Stimulated activated naive CD8-positive, alpha-beta T cell treated with anti-CD3 and anti-CD28 coated beads, Interleukin-15, Interleukin-2, amounts not matched to agents 100 U/mL and 50 U/mL, for 24 hours (primary cell): ENCODE results near the gene HAPSTR1.

Experiments used
- ATAC-seq: fragments of 150-1000 bp; cut with Tn5 transposase; one replicate; pipeline ENCODE4 v1.10.0; 2021
- DNase-seq: peaks from one replicate; pipeline ENCODE4 v3.0.0; 2021

HAPSTR1 gene

DNA sequence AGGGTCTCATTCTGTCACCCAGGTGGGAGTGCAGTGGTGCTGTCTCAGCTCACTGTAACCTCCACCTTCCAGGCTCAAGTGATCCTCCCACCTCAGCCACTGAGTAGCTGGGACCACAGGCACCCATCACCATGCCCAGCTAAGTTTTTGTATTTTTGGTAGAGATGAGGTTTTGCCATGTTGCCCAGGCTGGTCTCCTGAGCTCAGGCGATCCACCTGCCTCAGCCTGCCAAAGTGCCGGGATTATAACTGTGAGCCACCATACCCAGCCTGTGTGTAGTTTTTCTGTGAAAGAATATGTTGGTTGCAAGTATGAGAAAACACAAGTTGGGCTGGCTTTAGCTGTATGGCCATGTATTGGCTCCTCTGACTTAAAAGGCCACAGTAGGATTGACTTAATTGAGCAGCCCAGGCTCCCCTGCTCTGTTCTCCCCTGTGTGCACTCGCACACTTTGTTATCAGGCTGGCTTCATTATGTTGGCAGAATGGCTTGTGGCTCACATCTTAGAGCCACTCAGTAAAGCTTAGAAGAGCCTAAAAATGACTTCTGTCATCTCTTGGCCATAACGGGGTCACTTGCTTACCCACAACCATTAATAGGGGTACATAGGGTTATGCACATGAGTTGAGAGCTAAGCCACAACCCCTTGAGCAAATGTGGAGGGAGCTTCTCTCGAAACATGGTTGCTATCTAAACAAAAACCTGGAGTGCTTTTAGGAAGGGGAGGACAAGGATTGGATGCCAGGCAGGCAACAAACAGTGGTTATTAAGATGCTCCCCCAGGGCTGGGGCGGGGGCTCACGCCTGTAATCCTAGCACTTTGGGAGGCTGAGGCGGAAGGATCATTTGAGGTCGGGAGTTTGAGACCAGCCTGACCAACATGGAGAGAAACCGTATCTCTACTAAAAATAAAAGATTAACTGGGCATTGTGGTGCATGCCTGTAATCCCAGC, 6.1 kb downstream of the HAPSTR1 start:
- ATAC-seq (no peak), DNase-seq (no peak)

DNA sequence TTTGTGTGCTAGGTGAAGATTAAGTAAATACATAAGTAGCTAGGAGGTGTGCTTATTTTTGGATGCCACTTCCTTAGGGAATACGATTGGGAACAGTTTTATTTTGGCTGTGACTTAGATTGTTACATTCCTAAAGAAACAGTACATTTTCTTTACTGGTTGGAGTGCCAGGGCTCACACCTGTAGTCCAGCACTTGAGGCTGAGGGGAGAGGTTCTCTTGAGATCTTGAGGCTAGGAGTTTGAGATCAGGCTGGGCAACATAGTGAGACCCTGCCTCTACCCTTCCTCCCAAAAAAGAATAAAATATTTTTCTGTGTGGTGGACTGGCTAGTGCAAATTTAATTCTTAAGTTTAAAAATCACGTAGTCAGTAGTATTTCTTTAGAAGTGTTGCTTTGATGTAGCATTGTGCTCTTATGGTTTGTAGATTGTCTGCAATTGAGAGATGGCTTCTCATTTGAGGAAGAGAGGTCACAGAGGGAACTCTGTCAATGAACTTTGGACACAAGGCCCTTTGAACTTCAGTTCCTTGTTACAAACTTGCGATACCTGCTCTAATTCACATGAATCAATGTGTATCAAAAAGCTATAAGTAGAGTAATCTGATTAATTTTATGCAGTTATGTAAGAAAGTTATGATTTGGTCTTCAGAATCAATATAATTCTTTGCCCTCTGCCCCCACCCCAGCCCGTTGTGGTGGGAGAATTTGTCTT, 7.1 kb downstream of the HAPSTR1 start:
- ATAC-seq (no peak), DNase-seq (no peak)

DNA sequence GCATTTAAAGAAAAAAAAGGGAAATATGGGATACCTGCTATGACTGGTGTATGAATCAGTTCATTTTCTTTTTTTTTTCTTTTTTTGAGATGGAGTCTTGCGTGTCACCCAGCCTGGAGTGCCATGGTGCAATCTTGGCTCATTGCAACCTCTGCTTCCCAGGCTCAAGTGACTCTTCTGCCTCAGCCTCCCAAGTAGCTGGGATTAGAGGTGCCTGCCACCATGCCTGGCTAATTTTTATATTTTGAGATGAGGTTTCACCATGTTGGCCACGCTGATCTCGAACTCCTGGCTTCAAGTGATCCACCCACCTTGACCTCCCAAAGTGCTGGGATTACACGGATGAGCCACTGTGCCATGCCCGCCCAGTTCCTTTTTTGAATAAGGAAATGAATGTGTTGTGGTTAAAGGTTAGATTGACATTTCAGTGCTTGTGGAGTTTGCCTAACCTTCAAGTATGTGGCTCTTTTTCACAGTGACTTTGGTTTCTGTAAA, 7.7 kb downstream of the HAPSTR1 start:
- DNase-seq (peak; percentile 42), ATAC-seq (peak; percentile 66)

DNA sequence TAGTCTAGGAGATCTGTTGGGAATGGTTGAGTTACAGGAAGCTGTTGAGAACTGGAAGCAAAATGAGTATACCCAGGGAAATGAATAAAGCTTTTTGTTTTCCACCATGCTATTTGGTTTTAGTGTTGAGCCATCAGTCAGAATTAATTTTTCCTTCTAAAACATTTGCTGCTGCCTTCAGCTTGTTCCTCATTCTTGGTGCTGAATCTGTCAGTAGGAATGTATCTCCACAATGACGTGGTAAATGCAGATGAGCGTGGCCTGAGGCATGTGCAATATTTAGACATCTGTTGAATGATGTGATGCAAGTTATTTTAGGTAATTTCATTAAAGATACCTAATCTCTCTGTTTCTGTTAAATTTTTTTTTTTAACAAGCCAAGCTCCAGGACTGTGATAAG, 10.9 kb downstream of the HAPSTR1 start:
- no peak for DNase-seq
- no peak for ATAC-seq

DNA sequence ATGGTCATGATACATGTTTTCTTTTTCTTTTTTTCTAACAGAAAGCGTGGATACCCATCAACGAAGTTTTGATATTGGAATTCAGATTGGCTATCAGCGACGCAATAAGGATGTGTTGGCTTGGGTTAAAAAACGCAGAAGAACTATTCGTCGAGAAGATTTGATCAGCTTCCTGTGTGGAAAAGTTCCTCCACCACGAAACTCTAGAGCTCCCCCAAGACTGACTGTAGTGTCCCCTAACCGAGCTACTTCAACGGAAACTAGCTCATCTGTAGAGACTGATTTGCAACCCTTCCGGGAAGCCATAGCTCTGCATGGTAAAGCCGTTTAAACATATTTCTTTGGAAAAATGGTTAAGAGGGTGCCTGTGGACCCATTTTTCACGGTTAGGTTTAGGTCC, 11.5 kb downstream of the HAPSTR1 start:
- peak; percentile 71 for ATAC-seq
- no peak for DNase-seq

DNA sequence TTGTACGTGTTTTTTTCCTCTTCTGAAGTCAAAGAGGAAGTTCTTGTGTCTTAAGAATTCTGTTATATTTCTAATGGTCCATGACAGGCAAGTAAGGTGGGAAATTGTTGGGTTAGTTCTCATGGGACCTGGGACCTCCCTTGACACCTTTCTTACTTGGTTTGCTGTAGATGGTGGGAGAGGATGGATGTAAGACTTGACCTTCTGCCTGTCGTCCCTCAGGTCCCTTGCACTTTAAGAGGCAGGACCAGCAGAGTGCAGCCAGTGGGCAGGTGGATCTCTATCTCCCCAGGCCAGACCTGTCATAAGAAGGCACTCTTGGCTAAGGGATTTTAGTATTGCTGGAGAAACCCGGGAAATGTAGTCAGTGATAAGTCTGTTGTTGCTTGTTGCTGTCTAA, 12.1 kb downstream of the HAPSTR1 start:
- no peak for ATAC-seq
- no peak for DNase-seq

DNA sequence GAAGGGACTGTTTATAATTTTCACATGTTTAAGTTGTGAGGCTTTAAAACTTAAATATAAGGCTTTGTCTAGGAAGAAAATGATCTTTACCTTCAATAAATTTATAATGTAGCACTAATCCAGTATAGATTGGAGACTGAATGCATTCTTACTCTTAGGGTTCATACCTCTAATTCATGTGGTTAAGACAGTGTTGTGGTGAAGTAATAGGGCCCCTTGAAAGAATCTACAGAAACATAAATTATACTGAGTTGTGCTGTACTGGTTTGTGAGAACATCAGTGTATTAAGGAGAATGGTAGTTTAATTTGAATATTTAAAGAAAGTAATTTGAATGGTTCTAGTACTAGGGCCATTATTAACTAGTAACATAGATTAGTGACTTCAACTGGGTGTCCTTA, 13.7 kb downstream of the HAPSTR1 start:
- DNase-seq = no peak
- ATAC-seq = no peak

DNA sequence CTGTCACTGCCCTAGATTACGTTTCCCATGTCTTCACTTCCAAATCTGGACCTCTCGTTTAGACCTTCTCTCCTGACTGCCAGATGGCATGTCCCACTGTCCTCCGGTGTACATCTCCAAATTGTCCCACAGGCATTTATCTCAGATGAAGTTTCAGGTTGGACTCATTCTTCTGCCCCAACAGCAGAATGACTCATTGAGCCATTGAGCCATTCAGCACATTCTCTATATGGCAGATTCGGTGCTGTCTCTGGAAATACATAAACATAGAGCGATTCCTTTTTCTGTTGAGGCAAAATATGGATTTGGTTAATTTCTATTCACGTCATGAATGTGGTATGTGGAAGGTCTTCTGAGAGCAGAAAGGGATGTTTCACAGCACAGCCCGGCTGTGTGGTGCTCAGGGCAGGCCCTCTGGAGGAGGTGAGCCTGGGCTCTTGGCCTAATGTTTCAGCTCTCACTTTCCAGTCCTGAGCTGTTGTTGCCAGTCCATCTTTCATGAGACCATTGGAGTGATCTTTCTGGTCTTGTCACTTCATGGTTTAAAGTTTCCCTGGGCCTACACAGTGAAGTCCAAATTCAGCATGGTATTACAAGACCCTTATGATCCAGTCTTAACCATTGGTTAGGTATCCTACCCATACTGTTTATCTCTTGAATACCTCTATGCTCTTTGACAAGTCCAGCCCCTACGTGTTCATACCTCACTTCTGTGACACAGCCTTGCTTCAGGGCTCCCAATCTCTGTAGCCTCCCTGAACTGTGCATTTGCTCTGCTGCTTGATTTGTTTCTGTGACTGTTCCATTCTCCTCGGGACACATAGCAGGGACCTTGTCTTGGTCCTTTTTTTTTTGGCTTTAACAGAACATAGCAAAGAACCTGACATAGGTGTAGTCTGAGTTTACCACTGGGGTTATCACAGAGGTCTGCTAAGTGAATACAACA, 15.9 kb downstream of the HAPSTR1 start:
- ATAC-seq = peak; percentile 5

DNA sequence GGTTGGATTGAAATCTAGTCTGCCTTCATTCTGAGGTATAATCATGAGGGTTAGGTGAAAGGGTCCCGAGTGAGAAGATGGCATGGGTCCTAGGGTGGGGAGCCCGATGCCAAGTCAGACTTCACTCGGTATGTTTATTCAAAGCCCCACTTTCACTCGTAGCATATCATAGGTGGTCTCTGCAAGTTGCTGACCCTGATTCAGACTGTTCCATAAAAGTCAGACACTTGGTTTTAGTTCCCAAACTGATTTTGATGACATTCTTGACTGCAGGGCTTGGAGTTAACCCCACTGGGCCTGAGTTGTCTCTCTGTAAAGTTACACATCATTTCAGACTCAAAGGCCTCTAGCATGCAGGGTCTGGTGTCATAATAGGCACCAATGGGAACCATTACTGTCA, 17.8 kb downstream of the HAPSTR1 start:
- ATAC-seq (no peak), DNase-seq (no peak)

More for the DNA sequence above, 15.9 kb downstream of the HAPSTR1 start:
- DNase-seq = no peak

DNA sequence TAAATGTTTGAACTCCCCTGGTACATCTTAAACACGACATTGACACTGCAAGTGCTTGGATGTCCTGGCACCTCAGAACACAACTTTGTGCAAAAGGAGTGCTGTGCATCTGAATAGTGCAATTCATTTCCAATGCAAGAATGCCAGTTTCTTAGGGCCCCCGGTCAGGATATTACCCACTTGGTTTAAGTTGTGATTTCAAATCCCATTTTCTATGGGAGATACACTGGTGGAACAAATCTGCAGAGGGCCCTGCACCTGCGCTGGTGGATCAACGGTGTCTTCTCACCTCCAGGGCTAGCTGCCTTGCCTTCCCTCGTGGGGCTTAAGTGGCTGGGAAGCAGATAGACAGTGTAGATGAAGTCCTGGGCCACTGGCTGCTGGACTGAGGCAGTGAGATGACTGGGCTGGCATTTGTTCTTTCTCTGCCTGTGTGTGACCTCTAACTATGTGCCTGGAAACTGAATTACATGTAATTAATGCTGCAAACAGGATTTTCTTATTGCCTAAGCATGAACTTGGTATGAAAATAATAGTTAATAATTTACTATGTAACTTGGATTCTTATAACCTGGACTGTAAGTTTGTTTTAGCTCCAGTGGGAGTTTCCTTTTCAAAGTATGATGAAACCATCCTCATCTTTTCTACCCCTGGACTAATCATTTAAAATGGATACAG, 20.9 kb downstream of the HAPSTR1 start:
- DNase-seq (no peak), ATAC-seq (no peak)

DNA sequence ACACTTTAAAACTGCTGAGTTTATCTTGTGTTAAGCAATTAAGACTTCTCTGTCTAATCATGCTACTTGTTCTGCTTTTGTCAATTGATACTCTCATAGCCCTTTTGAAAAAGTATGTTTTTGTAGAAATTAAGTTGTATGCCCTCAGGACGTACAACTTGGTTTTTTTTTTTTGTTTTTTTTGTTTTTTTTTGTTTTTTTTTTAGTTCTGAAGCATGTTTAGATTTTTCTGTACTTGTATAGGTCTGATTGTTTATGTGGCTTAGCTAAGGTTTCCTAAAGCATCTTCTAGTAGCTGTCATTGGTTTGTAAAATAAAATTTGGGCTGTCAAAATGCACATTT, 21.4 kb downstream of the HAPSTR1 start:
- ATAC-seq (no peak), DNase-seq (no peak)

DNA sequence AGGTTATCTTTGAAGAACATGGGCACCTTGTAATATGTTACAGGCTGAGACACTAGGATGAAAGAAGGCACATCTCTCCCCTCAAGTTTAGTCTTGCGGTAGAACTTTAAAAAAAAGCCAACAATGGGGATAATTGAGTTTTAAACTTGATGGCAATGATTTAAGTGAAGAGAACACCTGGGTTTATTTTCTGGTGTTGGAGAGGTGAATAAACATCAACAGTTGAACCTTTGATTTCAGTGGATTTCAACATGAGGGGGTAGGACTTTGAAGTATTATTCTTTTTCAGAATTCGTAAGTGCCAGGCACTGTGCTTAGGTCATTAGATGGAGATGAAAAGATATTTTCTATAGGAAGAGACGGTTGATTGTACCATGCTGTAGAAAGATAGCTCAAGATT, 22.3 kb downstream of the HAPSTR1 start:
- DNase-seq = no peak
- no peak for ATAC-seq

DNA sequence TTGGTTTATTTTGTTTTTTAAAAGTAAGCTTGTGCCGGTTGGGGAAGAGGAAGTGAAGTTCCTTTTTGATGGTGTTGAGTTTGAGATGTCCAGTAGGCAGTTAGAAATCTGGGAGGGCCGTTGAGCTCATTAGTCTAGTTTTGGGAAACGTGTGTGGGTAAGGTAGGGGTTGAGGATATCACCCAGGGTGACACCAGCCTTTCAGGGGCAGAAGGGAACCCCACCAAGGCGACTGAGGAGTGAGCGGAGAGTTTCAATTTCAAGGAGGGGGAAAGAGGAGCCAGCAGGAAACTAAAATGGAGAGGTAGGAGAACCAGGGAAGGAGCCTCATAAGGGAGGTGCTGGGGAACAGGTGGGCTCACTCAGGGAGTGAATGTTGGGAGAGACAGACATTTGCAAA, 22.7 kb downstream of the HAPSTR1 start:
- DNase-seq = no peak

DNA sequence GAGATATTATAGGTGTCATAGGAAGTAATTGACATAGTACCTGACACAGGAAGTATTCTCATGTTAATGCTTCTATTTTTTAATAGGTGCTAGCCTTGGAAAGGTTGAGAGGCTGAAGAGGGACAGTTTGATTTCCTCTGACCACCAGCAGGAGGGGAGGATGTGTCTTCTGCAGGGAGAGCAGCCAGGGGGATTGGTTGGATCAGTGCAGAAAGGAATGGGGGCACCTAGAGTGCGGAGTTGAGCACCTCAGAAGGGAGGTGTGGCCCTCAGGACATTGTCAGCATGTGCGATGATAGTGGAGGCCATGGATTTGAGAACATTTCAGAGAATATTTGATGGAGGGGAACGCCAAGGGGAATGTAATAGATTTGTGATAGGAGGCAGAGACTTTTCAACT, 23.4 kb downstream of the HAPSTR1 start:
- DNase-seq = no peak
- ATAC-seq = no peak

More for the DNA sequence above, 22.7 kb downstream of the HAPSTR1 start:
- ATAC-seq = no peak

DNA sequence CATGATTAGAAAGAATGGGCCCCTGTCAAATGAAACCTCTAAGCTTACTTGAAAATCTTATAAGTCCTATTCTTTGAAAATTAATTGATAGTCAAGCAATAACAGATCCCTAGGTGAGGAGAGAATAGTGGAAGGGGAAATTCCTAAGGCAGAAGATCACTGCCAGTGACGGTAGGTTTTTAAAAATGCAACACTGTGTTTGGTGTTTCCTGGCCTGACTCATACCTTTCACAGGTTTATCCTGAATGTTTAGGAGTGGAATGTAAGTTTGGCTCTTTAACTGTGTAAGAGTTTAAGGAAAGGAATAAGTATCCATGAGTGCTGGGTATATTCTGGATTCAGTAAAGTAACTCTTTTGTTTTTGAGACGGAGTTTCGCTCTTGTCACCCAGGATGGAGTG, 23.8 kb downstream of the HAPSTR1 start:
- no peak for DNase-seq

DNA sequence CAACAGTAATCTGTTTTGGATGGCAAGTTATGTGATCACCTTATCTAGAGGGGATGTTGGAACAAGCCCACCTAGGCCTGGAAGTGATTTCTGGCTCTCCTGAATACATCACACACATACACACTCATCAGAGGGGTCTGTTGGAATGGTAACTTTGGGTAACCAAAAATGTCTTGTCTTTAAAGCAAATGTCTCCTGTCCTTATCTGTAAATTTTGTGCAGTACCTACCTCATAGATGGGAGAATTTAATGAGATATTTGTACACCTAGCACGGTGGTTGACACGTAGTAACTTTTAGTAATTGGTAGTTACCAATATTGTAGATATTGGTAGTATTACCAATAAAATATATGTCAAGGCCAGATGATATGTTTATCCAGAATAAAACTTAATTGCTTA, 24.7 kb downstream of the HAPSTR1 start:
- DNase-seq (no peak), ATAC-seq (no peak)

More for the DNA sequence above, 23.8 kb downstream of the HAPSTR1 start:
- no peak for ATAC-seq

DNA sequence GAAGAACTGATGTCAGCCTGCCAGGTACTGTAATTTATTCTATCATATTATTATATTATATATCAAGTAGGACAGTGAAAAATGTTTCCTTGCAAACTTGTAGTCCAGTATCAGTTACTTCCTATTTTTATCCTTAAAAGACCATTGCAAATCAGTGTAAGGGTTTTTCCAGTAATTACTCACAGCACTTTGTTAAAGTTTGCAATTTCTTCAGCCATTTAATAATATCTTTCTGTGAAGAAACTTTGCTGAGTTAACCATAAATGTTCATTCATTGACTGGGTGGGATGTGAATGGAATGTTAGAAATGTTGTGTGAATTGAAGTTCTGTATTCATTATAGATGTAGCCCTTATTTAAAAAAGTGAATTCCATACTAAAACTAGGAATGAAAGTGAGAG, 26.7 kb downstream of the HAPSTR1 start:
- DNase-seq = no peak
- no peak for ATAC-seq

DNA sequence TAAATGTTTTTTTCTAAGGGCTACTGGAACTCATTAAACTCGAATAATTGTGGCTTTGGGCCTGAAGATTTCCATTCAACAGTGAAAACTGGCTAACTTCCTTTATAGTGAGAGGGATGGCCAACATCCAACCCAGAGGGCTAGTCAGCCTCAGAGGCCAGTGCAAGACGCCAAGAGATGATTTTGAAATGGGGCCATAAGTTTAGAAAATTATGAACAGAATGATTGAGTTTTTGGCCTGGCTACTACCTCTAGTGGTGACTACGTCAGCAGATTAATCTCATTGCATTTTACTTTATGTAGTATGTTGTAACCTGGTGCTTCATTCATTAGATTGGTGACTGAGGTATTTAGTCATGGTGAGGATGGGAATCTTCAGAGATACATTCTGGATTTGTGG, 28.4 kb downstream of the HAPSTR1 start:
- DNase-seq (no peak), ATAC-seq (no peak)

DNA sequence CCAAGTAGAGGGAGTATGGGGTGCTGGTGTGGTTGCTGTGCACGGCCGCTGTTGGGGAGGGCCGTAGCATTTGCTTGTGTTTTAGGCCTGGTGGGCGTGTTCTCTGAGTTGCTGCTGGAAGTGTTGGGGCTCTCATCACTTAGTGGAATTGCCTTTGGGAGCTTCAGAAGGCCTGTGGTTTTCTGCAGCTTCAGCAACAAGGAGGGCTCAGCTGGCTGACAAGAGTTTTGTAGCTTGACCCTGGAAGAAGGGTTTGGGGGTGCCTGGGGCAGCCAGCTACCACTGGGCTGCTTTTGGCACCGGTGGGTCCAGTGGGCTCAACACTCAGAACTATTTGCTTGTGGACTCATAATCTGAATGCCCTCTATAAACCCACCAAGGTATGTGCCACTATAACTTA, 30.9 kb downstream of the HAPSTR1 start:
- ATAC-seq (no peak), DNase-seq (no peak)

DNA sequence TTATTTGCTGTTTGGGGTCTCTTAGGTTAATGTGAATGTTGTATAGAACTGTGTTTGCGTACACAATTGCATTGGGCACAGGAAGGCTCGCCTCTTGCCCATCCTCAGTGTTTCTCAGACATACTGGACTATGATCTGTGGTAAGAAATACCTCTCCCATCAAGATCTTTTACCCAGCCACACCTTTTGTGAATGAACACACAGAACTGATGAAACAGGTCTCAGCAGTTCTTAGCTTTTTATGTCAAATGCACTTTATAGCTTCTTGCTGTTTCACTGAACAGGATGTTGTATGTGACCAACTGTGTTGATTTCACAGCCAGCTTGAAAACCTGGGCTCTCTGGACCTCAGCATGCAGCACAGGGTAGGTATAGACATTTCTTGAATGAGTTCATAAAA, 31.5 kb downstream of the HAPSTR1 start:
- DNase-seq = no peak
- no peak for ATAC-seq

DNA sequence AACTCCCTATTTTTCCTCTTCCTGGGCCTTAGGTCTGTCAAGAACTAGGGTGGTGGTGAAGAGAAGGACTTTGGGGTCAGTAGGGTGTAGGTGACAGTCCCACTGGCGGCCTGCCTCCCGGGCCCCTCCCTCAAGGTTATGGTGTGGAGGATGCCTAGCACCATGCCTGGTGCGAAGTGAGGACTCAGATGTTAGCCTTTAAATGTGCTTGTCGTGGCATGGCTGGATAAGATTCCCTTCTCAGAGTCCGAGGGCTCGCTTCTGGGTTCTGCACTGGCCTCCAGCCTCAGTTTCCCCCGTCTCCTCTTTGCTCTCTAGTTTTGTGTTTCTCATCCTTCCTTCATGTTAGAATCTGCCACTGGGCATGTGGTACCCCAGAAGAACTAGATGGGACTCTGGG, 32.0 kb downstream of the HAPSTR1 start:
- DNase-seq (no peak), ATAC-seq (no peak)

DNA sequence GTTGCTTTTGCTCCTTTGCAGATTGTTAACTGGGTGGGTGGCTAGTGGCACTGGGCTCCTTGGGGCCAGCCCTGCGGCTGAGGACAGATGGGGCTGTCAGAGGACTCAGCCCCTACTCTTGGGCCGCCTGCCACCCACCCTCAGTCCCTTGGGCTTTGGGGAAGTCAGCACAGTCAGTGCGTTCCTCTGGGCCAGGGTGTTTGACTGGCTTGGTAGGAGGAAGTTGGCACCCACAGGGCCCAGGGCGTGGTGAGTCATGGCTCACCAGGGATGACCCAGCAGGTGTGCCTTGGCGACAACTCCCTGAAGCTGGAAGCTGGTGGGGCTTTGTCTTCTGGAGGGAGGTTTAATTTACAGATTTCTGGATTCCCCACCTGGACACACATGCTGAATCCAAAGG, 32.4 kb downstream of the HAPSTR1 start:
- peak; percentile 45 for DNase-seq
- no peak for ATAC-seq
